Muscle of arm (tissue), 12 donors: Measurements from ENCODE around the gene CHCHD3. TPM values are rescaled to one million over a fixed set of nuclear protein-coding genes. Genes with fewer than 3 reads are reported as not detected.

Experiments used
- DNase-seq: peaks from one replicate; pipeline ENCODE4 v3.0.0-alpha.2; 2013
- polyA plus RNA-seq, 12 donors: library from polyadenylated mRNA; unstranded; fragments of 120-200 nt; gene quantifications; one replicate each; pipeline ENCODE4 v1.2.1, GENCODE V29; 2013; ENCODE audit not compliant: insufficient read length in 12 of 12

The CHCHD3 gene
- polyA plus RNA-seq, 12 donors: 58.1 to 99.1 (median 70.6) TPM; not detected in 1

GRCh38 chr7:132869166-132869861 lies 212.6 kb downstream of the CHCHD3 start:
- no peak for DNase-seq

- no peak for DNase-seq
Measured at GRCh38 chr7:132866551-132866950, 215.3 kb downstream of the CHCHD3 start.

GRCh38 chr7:132866144-132866531 lies 215.8 kb downstream of the CHCHD3 start:
- DNase-seq: no peak

- DNase-seq: peak; percentile 7
Measured at GRCh38 chr7:132865366-132866143, 216.3 kb downstream of the CHCHD3 start.

- DNase-seq: no peak
Measured at GRCh38 chr7:132861940-132862554, 219.8 kb downstream of the CHCHD3 start.

- no peak for DNase-seq
Measured at GRCh38 chr7:132861424-132861823, 220.5 kb downstream of the CHCHD3 start.

GRCh38 chr7:132859199-132859598 lies 222.7 kb downstream of the CHCHD3 start:
- no peak for DNase-seq

GRCh38 chr7:132858760-132859159 lies 223.1 kb downstream of the CHCHD3 start:
- no peak for DNase-seq

- no peak for DNase-seq
Measured at GRCh38 chr7:132858251-132858650, 223.6 kb downstream of the CHCHD3 start.

GRCh38 chr7:132857703-132858102 lies 224.2 kb downstream of the CHCHD3 start:
- no peak for DNase-seq

GRCh38 chr7:132857031-132857430 lies 224.9 kb downstream of the CHCHD3 start:
- DNase-seq: no peak

- no peak for DNase-seq
Measured at GRCh38 chr7:132856416-132856815, 225.5 kb downstream of the CHCHD3 start.

- no peak for DNase-seq
Measured at GRCh38 chr7:132855901-132856300, 226.0 kb downstream of the CHCHD3 start.

GRCh38 chr7:132854238-132854637 lies 227.7 kb downstream of the CHCHD3 start:
- no peak for DNase-seq

GRCh38 chr7:132847376-132847775 lies 234.5 kb downstream of the CHCHD3 start:
- no peak for DNase-seq

GRCh38 chr7:132846086-132846485 lies 235.8 kb downstream of the CHCHD3 start:
- no peak for DNase-seq

- DNase-seq: no peak
Measured at GRCh38 chr7:132842478-132842877, 239.4 kb downstream of the CHCHD3 start.

- no peak for DNase-seq
Measured at GRCh38 chr7:132840199-132840598, 241.7 kb downstream of the CHCHD3 start.

- DNase-seq: no peak
Measured at GRCh38 chr7:132838313-132838712, 243.6 kb downstream of the CHCHD3 start.

- no peak for DNase-seq
Measured at GRCh38 chr7:132837529-132837928, 244.4 kb downstream of the CHCHD3 start.

GRCh38 chr7:132836746-132837145 lies 245.1 kb downstream of the CHCHD3 start:
- DNase-seq: no peak

- no peak for DNase-seq
Measured at GRCh38 chr7:132830941-132831340, 250.9 kb downstream of the CHCHD3 start.

- DNase-seq: no peak
Measured at GRCh38 chr7:132828502-132828901, 253.4 kb downstream of the CHCHD3 start.
